HG02852 (cell line): Measurements from ENCODE around the gene TMEM270.

Experiments used
- ATAC-seq: cut with Tn5 transposase; IDR thresholded peaks from one replicate; pipeline ENCODE4 v1.9.1; 2021; ENCODE audit warnings: mild to moderate bottlenecking, moderate library complexity; ENCODE audit not compliant: unreplicated experiment

The TMEM270 gene

GRCh38 chr7:73904219-73905137, 43.5 kb downstream of the TMEM270 start:
- no peak for ATAC-seq

- no peak for ATAC-seq
Measured at GRCh38 chr7:73905360-73905759, 44.4 kb downstream of the TMEM270 start.

GRCh38 chr7:73906874-73907273, 45.9 kb downstream of the TMEM270 start:
- no peak for ATAC-seq

- no peak for ATAC-seq
Measured at GRCh38 chr7:73907554-73908122, 46.7 kb downstream of the TMEM270 start.

GRCh38 chr7:73908123-73908611, 47.2 kb downstream of the TMEM270 start:
- ATAC-seq, result no peak

GRCh38 chr7:73909051-73909941, 48.3 kb downstream of the TMEM270 start:
- ATAC-seq, result no peak

GRCh38 chr7:73909996-73910395, 49.0 kb downstream of the TMEM270 start:
- ATAC-seq, result no peak

- ATAC-seq, result no peak
Measured at GRCh38 chr7:73912223-73912622, 51.3 kb downstream of the TMEM270 start.
